ENCODE measurements around the gene GKN1. TPM values are rescaled to one million over a fixed set of nuclear protein-coding genes. Genes with fewer than 3 reads are reported as not detected.

Gene GKN1
- total and polyA plus RNA-seq, 2 donors (not counting 3 experiments of a cell fraction or from before 2014, with no cell fraction given), result not detected

DNA sequence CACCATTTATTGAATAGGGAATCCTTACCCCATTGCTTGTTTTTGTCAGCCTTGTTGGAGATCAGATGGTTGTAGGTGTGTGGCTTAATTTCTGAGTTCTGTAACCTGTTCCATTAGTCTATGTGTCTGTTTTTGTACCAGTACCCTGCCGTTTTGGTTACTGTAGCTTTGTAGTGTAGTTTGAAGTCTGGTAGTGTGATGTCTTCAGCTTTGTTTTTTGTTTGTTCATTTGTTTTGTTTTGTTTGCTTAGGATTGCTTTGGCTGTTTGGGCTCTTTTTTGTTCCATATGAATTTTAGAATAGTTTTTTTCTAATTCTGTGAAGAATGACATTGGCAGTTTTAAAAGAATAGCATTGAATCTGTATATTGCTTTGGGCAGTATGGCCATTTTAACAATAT lies 34.5 kb upstream of the GKN1 start:
- no peak overlapping the region for H3K4me3 ChIP-seq (replicated peaks in 1 of 3; ENCODE audit: insufficient read depth in 1 of 3, low read depth in 1 of 3, low read length in 3 of 3)
- no peak overlapping the region for H3K9ac ChIP-seq (replicated peaks; ENCODE audit: extremely low read depth, insufficient read depth, low read length)
- intact Hi-C loops (cut with micrococcal nuclease), result no loop called here
- H3K4me2 ChIP-seq (ENCODE audit: insufficient read depth, low read length), result no peak overlapping the region
- no peaks in the 10 kb centered on the region for H3K9me3 ChIP-seq (replicated peaks; ENCODE audit: control insufficient read depth, insufficient read depth, low read length)
- dilution Hi-C loops (cut with MboI; ENCODE audit: extremely low pct_ligation_motif_present, low sequenced_read_pairs), result loop anchor here (25.0 kb wide), 1 partner anchor 203 kb away; the partner anchor contains the start of gene ARHGAP25
- DNase-seq (ENCODE audit: low read depth, low spot score) (no peak), FAIRE-seq (no peak)
- ChIA-PET POLR2A (no interaction called here), CTCF (interaction anchor here (1.5 kb wide), 1 partner anchor 8 kb away, joined by 3 read pairs; no protein-coding TSS in a partner anchor)
- no peaks in the 10 kb centered on the region for H3K9me1 ChIP-seq (replicated peaks; ENCODE audit: control insufficient read depth, extremely low read depth, insufficient read depth, low read length)
- H3K4me1 ChIP-seq (ENCODE audit: control insufficient read depth, extremely low read depth, insufficient read depth, low read length), result no peaks in the 10 kb centered on the region
- no TSS peak for BruUV-seq (replicated peaks)
- no peak overlapping the region for H3K27ac ChIP-seq (ENCODE audit: insufficient read depth, low read depth, low read length)
- H3K79me2 ChIP-seq (ENCODE audit: control insufficient read depth, insufficient read depth, low read length), result no peaks in the 10 kb centered on the region
- no peaks in the 10 kb centered on the region for H4K20me1 ChIP-seq (replicated peaks; ENCODE audit: control insufficient read depth, extremely low read depth, insufficient read depth, low read length)
- peaks cover 9 to 23% of the 10 kb centered on the region in 2 experiments for H3K27me3 ChIP-seq (ENCODE audit: control insufficient read depth in 2 of 2, insufficient read depth in 2 of 2, low read length in 2 of 2)
- TF ChIP-seq JUN (IDR thresholded peaks at IDR 0.05; ENCODE audit: borderline replicate concordance, insufficient read depth, insufficient read length, low read depth), result no peak
- H3K36me3 ChIP-seq (ENCODE audit: control insufficient read depth in 2 of 2, extremely low read depth in 1 of 2, insufficient read depth in 2 of 2, low read length in 2 of 2), result no peaks in the 10 kb centered on the region
- no peak overlapping the region for H2AFZ ChIP-seq (ENCODE audit: low read depth, low read length)

- Histone ChIP-seq H3K9ac (replicated peaks; ENCODE audit: extremely low read depth, insufficient read depth, low read length) (no peak overlapping the region), H3K27me3 (ENCODE audit: control insufficient read depth in 2 of 2, insufficient read depth in 2 of 2, low read length in 2 of 2) (peaks cover 6 to 23% of the 10 kb centered on the region in 2 experiments), H3K9me3 (replicated peaks; ENCODE audit: control insufficient read depth, insufficient read depth, low read length) (no peaks in the 10 kb centered on the region), H3K4me3 (replicated peaks in 1 of 3; ENCODE audit: insufficient read depth in 1 of 3, low read depth in 1 of 3, low read length in 3 of 3) (no peak overlapping the region), H3K9me1 (replicated peaks; ENCODE audit: control insufficient read depth, extremely low read depth, insufficient read depth, low read length) (no peaks in the 10 kb centered on the region), H3K36me3 (ENCODE audit: control insufficient read depth in 2 of 2, extremely low read depth in 1 of 2, insufficient read depth in 2 of 2, low read length in 2 of 2) (no peaks in the 10 kb centered on the region), H3K4me1 (ENCODE audit: control insufficient read depth, extremely low read depth, insufficient read depth, low read length) (no peaks in the 10 kb centered on the region), H3K27ac (ENCODE audit: insufficient read depth, low read depth, low read length) (no peak overlapping the region), H3K4me2 (ENCODE audit: insufficient read depth, low read length) (no peak overlapping the region), H2AFZ (ENCODE audit: low read depth, low read length) (no peak overlapping the region), H4K20me1 (replicated peaks; ENCODE audit: control insufficient read depth, extremely low read depth, insufficient read depth, low read length) (no peaks in the 10 kb centered on the region), H3K79me2 (ENCODE audit: control insufficient read depth, insufficient read depth, low read length) (no peaks in the 10 kb centered on the region)
- no TSS peak for BruUV-seq (replicated peaks)
- POLR2A ChIA-PET, result no interaction called here
- intact Hi-C loops (cut with micrococcal nuclease) (no loop called here), dilution Hi-C loops (cut with MboI; ENCODE audit: extremely low pct_ligation_motif_present, low sequenced_read_pairs) (loop anchor here (25.0 kb wide), 1 partner anchor 203 kb away; the partner anchor contains the start of gene ARHGAP25)
- DNase-seq (ENCODE audit: low read depth, low spot score), result no peak
- TF ChIP-seq MYC (IDR thresholded peaks at IDR 0.05; ENCODE audit: low read depth, low read length), result no peak
- no peak for TF ChIP-seq JUN (IDR thresholded peaks at IDR 0.05; ENCODE audit: borderline replicate concordance, insufficient read depth, insufficient read length, low read depth)
- FAIRE-seq, result no peak
- CTCF ChIA-PET, result interaction anchor here (1.5 kb wide), 1 partner anchor 8 kb away, joined by 3 read pairs; no protein-coding TSS in a partner anchor
Observed at GRCh38 chr2:68940369-68940768, 34.1 kb upstream of the GKN1 start.

All from endothelial cell of umbilical vein (primary cell).